Common myeloid progenitor, CD34-positive (primary cell): ENCODE measurements around the gene RNLS.
A peak's percentile ranks its signal among the peaks of the same experiment; 100 is the strongest.

ENCODE experiments used
- CTCF ChIA-PET: fragments of 350-600 bp; sonication (Branson Sonifier 250); formaldehyde crosslinking; loops from one replicate; lab custom pipeline; 2021; ENCODE audit warnings: antibody characterized with exemption; lab: Charles Lee
- POLR2A ChIA-PET: fragments of 350-600 bp; sonication (Branson Sonifier 250); formaldehyde crosslinking; loops from one replicate; lab custom pipeline; 2021; ENCODE audit warnings: antibody characterized with exemption; lab: Charles Lee
- DNase-seq, 3 donors: peaks; one replicate each; pipeline versions ENCODE4 v3.0.0 to v3.0.0-alpha.2; 2013
- H3K27ac ChIP-seq, 2 experiments: 1 replicate in 1 of 2; 2 replicates in 1 of 2; pipeline ENCODE4 v1.7.0; 2013; ENCODE audit warnings: inconsistent platforms in 2 of 2, low read length in 2 of 2, mild to moderate bottlenecking in 2 of 2, low read depth in 1 of 2, moderate library complexity in 1 of 2; ENCODE audit not compliant: severe bottlenecking in 2 of 2, insufficient read depth in 1 of 2, poor library complexity in 1 of 2
- H3K27me3 ChIP-seq, 5 experiments: replicated peaks in 2 of 5; 1 replicate in 3 of 5; 2 replicates in 2 of 5; pipeline versions ENCODE4 v1.6.1 to v1.7.0; 2013; ENCODE audit warnings: low read length in 4 of 5, mild to moderate bottlenecking in 2 of 5, moderate library complexity in 2 of 5, inconsistent platforms in 1 of 5; ENCODE audit not compliant: insufficient read depth in 5 of 5, control insufficient read depth in 4 of 5
- H3K36me3 ChIP-seq, 4 experiments: 1 replicate in 2 of 4; 2 replicates in 2 of 4; pipeline versions ENCODE4 v1.6.1 to v1.7.0; 2013; ENCODE audit warnings: low read length in 3 of 4, control low read depth in 1 of 4, mild to moderate bottlenecking in 1 of 4; ENCODE audit not compliant: control insufficient read depth in 4 of 4, insufficient read depth in 4 of 4
- H3K4me1 ChIP-seq, 4 experiments: 1 replicate in 3 of 4; 2 replicates in 1 of 4; pipeline versions ENCODE4 v1.6.1 to v1.7.1; 2013; ENCODE audit warnings: low read length in 3 of 4, mild to moderate bottlenecking in 3 of 4, control low read depth in 1 of 4, inconsistent platforms in 1 of 4, moderate library complexity in 1 of 4; ENCODE audit not compliant: control insufficient read depth in 4 of 4, insufficient read depth in 4 of 4; ENCODE audit errors: control extremely low read depth in 1 of 4
- H3K4me3 ChIP-seq, 7 experiments: 1 replicate in 4 of 7; 2 replicates in 3 of 7; pipeline versions ENCODE4 v1.5.1 to v1.7.0; 2013; ENCODE audit warnings: mild to moderate bottlenecking in 7 of 7, low read length in 6 of 7, moderate library complexity in 6 of 7, inconsistent platforms in 2 of 7, low read depth in 2 of 7, control low read depth in 1 of 7; ENCODE audit not compliant: insufficient read depth in 4 of 7, control insufficient read depth in 1 of 7; ENCODE audit errors: extremely low read depth in 1 of 7
- H3K9me3 ChIP-seq, 5 experiments: 1 replicate in 4 of 5; 2 replicates in 1 of 5; pipeline versions ENCODE4 v1.6.1 to v1.7.1; 2013; ENCODE audit warnings: low read length in 4 of 5, mild to moderate bottlenecking in 2 of 5, inconsistent platforms in 1 of 5, low read depth in 1 of 5, moderate library complexity in 1 of 5; ENCODE audit not compliant: control insufficient read depth in 4 of 5, insufficient read depth in 2 of 5; ENCODE audit errors: control extremely low read depth in 1 of 5
- WGBS: methylation state at CpG from one replicate; pipeline ENCODE4 v1.1.5; 2013; ENCODE audit not compliant: insufficient coverage; 5-methylcytosine and 5-hydroxymethylcytosine counted together

RNLS gene

DNA sequence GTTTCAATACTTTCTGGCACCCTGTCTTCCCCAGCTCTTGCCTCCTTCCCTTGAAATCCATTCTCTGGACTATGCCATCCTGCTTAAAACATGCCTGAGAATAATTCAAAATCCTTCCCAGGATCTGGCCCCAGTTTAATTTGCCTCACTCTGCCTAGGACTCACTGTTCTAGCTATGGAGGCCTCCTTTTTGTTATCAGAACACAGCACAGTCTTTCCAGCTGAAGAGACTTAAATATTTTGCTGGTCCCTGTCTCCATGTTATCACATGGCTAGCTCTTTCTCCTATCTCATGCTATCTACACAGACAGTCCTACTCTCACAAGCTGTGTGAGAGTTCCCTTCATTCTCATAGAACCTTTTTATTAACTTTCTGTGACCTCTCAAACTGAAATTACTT lies 194.8 kb downstream of the RNLS start:
- H3K4me1 ChIP-seq: peaks cover 54 to 81% (median 72%) of the 10 kb centered on the region in 4 experiments
- peak overlapping the region; percentile 99 for H3K27ac ChIP-seq
- ChIA-PET CTCF (interaction anchor here (0.6 to 5.4 kb wide), 19 partner anchors 11 to 538 kb away, joined by 3 to 54 read pairs (median 6); partner anchors contain the start of genes KLLN and PTEN), POLR2A (interaction anchor here (0.6 kb wide), 1 partner anchor 288 kb away, joined by 5 read pairs; no protein-coding TSS in a partner anchor)
- peak overlapping the region in 2 of 7 experiments; percentile 19 to 35 for H3K4me3 ChIP-seq
- no peaks in the 10 kb centered on the region for H3K27me3 ChIP-seq
- peaks cover 0 to 2% (median 0%) of the 10 kb centered on the region in 5 experiments for H3K9me3 ChIP-seq
- H3K36me3 ChIP-seq: no peaks in the 10 kb centered on the region
- DNase-seq: peak in 1 of 3 donors; percentile 26

DNA sequence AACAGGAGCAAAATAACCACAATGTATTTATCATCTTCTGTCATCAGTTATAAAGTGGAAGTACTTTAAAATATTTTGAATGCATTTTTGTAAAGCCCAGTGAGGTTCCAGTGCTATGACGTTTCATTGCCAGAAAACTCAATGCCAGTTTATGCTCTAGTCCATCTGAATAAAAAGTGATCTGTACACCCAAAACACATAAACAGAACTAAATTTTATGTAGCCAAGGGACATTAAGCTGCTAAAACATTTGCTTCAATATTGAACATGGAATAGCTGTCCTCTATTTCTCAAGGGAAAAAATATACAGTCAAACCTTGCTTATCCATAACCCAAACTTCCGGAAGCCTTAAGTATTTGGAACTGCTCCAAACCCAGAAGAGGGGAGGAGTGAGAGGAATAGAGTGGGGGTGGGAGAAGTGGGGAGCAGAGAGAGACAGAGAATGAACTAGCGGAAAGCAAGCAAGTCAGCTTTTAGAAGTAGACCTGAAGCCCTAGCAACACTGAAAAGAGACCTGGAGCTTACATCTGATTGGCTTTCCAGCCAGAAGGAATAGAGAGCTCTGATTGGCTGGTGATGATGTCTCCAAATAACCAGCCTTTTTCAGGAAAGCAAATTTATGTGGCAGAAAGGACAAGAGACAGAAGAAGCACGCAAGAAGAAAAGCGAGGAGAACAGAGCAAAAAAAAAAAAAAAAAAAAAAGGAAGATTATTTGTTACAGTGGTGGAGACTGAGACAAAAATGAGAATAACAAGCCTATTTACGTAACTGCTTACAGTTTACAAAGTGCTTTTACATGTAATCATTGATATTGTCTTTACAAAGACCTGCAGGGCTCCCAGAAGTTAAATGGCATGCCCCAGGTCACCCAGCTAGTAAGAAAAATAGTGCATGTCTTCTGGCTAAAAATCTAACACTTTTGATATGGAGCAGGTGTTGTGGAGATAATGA lies 196.0 kb downstream of the RNLS start:
- Histone ChIP-seq H3K36me3 (no peaks in the 10 kb centered on the region), H3K4me3 (peak overlapping the region in 5 of 7 experiments; percentile 9 to 63 (median 52)), H3K27me3 (no peaks in the 10 kb centered on the region), H3K9me3 (peaks cover 0 to 13% (median 0%) of the 10 kb centered on the region in 5 experiments), H3K27ac (peak overlapping the region; percentile 99), H3K4me1 (peaks cover 52 to 80% (median 70%) of the 10 kb centered on the region in 4 experiments)
- ChIA-PET POLR2A (interaction anchor here (3.0 kb wide), 1 partner anchor 525 kb away, joined by 13 read pairs; the partner anchor contains the start of genes KLLN and PTEN), CTCF (interaction anchor here (0.8 to 5.4 kb wide), 12 partner anchors 10 to 536 kb away, joined by 3 to 54 read pairs (median 4); partner anchors contain the start of genes KLLN and PTEN)
- 0% methylated on average over 1 of the region's 6 CpGs for WGBS
- peak; percentile 91 to 97 (median 97) for DNase-seq

DNA sequence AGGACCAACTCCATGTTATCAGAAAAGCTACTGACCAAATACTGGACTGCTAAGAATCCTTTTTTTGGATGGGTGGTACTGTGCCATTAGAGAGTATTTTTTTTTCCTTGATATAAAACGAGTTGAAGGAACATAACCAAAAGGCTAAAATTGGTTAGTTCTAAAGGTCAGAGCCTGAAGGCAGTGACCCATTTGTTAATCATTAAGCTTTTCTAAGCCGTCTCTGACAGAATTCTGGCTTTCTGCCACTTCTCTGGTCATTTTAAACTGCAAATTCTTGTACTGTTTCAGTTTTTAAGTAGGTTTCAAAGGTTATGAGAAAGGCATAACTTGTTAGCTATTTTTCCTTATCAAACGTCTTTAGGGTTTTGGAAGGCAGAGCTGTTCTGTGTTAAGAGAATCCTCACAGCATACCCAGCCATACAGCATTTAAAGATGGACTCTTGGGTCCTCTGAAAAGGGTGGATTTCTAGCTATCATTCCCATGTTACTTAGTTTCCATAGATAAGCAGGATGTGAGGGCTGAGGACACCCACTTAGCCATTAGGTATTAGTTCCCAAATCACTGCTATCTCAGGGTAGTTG lies 196.8 kb downstream of the RNLS start:
- POLR2A ChIA-PET: interaction anchor here (3.0 kb wide), 1 partner anchor 524 kb away, joined by 13 read pairs; the partner anchor contains the start of genes KLLN and PTEN
- peaks cover 52 to 76% (median 68%) of the 10 kb centered on the region in 4 experiments for H3K4me1 ChIP-seq
- H3K27ac ChIP-seq: peak overlapping the region; percentile 99
- H3K36me3 ChIP-seq: no peaks in the 10 kb centered on the region
- CTCF ChIA-PET: interaction anchor here (0.8 to 5.4 kb wide), 7 partner anchors 9 to 523 kb away, joined by 3 to 54 read pairs (median 4); partner anchors contain the start of genes KLLN and PTEN
- H3K4me3 ChIP-seq: peak overlapping the region in 5 of 7 experiments; percentile 9 to 63 (median 52)
- peaks cover 0 to 15% (median 4%) of the 10 kb centered on the region in 5 experiments for H3K9me3 ChIP-seq
- DNase-seq: peak in 1 of 3 donors; percentile 52
- no peaks in the 10 kb centered on the region for H3K27me3 ChIP-seq
- 0% methylated on average over 2 of the region's 3 CpGs for WGBS

- WGBS: 0% methylated on average over 5 of the region's 11 CpGs
- Histone ChIP-seq H3K36me3 (no peaks in the 10 kb centered on the region), H3K9me3 (peaks cover 0 to 18% (median 4%) of the 10 kb centered on the region in 5 experiments), H3K4me3 (peak overlapping the region in 6 of 7 experiments; percentile 7 to 63 (median 49)), H3K4me1 (peaks cover 52 to 72% (median 66%) of the 10 kb centered on the region in 4 experiments), H3K27ac (peak overlapping the region; percentile 99), H3K27me3 (no peaks in the 10 kb centered on the region)
- ChIA-PET CTCF (interaction anchor here (0.8 to 5.4 kb wide), 6 partner anchors 9 to 522 kb away, joined by 3 to 54 read pairs (median 5); partner anchors contain the start of genes KLLN and PTEN), POLR2A (interaction anchor here (0.7 to 3.0 kb wide), 2 partner anchors 515 to 523 kb away, joined by 4 to 13 read pairs; partner anchors contain the start of genes KLLN and PTEN)
- peak; percentile 85 to 96 (median 94) for DNase-seq
These were observed 197.4 kb downstream of the RNLS start for GRCh38 chr10:88385601-88386203.

GRCh38 chr10:88383276-88383675 lies 199.8 kb downstream of the RNLS start:
- POLR2A ChIA-PET: interaction anchor here (0.7 kb wide), 1 partner anchor 157 kb away, joined by 3 read pairs; no protein-coding TSS in a partner anchor

GRCh38 chr10:88382699-88383098 lies 200.4 kb downstream of the RNLS start:
- DNase-seq: peak in 1 of 3 donors; percentile 11
- Histone ChIP-seq H3K27me3 (no peaks in the 10 kb centered on the region), H3K36me3 (no peaks in the 10 kb centered on the region), H3K9me3 (peaks cover 0 to 18% (median 4%) of the 10 kb centered on the region in 5 experiments), H3K27ac (no peak overlapping the region), H3K4me3 (no peak overlapping the region), H3K4me1 (peaks cover 31 to 44% (median 38%) of the 10 kb centered on the region in 4 experiments)
- ChIA-PET POLR2A (no interaction called here), CTCF (interaction anchor here (1.3 kb wide), 1 partner anchor 9 kb away, joined by 3 read pairs; no protein-coding TSS in a partner anchor)
- WGBS: no CpG with 5 or more reads among the region's 2 CpGs

More at GRCh38 chr10:88383276-88383675, 199.8 kb downstream of the RNLS start:
- H3K4me1 ChIP-seq: peaks cover 37 to 50% (median 44%) of the 10 kb centered on the region in 4 experiments
- H3K27me3 ChIP-seq: no peaks in the 10 kb centered on the region
- peaks cover 0 to 18% (median 4%) of the 10 kb centered on the region in 5 experiments for H3K9me3 ChIP-seq
- 20% methylated on average over 1 of the region's 1 CpG for WGBS
- no peaks in the 10 kb centered on the region for H3K36me3 ChIP-seq
- no peak overlapping the region for H3K27ac ChIP-seq
- peak in 2 of 3 donors; percentile 32 to 44 for DNase-seq
- CTCF ChIA-PET: interaction anchor here (1.3 kb wide), 1 partner anchor 10 kb away, joined by 3 read pairs; no protein-coding TSS in a partner anchor
- H3K4me3 ChIP-seq: no peak overlapping the region
